ENCODE results near the gene CHST5. TPM values are rescaled to one million over a fixed set of nuclear protein-coding genes. Genes with fewer than 3 reads are reported as not detected.
A peak's percentile ranks its signal among the peaks of the same experiment; 100 is the strongest.
"Not testable (repeated sequence)": the region's sequence is repeated elsewhere in the genome, so short reads cannot be mapped to it uniquely, and the experiment has no call there.

The CHST5 gene
- total RNA-seq, 1 donor from 2014 or later: 0.49 TPM

DNA sequence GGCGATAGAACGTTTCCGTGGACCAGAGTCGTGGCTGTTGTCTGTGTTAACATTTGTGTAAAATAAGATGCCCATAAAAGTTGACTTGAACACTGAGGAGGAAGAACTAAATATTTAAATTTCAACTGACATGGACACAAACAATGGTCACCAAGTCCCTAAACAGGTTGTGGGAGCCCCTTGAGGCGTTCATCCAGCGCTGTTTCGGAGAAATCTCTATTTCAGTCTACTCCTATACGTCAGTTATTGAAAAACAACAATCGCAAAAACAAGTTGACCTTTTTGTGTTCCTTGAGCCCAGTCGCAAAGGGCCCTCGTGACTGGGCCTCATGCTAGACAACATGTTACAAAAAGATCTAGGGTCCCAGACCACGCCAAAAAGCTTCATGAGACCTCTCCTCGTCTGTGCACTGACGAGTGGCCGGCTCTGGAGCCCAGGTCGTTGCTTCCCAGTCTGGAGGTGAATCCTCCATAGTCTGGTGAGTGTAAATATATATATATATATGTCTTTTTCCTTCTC lies 20.6 kb upstream of the CHST5 start:
- Mint-ChIP-seq H3K36me3 (no peaks in the 10 kb centered on the region), H3K4me1 (peaks cover 31% of the 10 kb centered on the region), H3K27ac (peak overlapping the region; percentile 93), H3K27me3 (ENCODE audit: low read depth) (no peaks in the 10 kb centered on the region), H3K4me3 (peak overlapping the region; percentile 96), H3K9me3 (no peaks in the 10 kb centered on the region)
- no peak for DNase-seq (ENCODE audit: low spot score in 2 of 2, unreplicated experiment in 2 of 2)
- TF ChIP-seq, protein P1, sequence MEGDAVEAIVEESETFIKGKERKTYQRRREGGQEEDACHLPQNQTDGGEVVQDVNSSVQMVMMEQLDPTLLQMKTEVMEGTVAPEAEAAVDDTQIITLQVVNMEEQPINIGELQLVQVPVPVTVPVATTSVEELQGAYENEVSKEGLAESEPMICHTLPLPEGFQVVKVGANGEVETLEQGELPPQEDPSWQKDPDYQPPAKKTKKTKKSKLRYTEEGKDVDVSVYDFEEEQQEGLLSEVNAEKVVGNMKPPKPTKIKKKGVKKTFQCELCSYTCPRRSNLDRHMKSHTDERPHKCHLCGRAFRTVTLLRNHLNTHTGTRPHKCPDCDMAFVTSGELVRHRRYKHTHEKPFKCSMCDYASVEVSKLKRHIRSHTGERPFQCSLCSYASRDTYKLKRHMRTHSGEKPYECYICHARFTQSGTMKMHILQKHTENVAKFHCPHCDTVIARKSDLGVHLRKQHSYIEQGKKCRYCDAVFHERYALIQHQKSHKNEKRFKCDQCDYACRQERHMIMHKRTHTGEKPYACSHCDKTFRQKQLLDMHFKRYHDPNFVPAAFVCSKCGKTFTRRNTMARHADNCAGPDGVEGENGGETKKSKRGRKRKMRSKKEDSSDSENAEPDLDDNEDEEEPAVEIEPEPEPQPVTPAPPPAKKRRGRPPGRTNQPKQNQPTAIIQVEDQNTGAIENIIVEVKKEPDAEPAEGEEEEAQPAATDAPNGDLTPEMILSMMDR (IDR thresholded peaks at IDR 0.05; ENCODE audit: unreplicated experiment): no peak

DNA sequence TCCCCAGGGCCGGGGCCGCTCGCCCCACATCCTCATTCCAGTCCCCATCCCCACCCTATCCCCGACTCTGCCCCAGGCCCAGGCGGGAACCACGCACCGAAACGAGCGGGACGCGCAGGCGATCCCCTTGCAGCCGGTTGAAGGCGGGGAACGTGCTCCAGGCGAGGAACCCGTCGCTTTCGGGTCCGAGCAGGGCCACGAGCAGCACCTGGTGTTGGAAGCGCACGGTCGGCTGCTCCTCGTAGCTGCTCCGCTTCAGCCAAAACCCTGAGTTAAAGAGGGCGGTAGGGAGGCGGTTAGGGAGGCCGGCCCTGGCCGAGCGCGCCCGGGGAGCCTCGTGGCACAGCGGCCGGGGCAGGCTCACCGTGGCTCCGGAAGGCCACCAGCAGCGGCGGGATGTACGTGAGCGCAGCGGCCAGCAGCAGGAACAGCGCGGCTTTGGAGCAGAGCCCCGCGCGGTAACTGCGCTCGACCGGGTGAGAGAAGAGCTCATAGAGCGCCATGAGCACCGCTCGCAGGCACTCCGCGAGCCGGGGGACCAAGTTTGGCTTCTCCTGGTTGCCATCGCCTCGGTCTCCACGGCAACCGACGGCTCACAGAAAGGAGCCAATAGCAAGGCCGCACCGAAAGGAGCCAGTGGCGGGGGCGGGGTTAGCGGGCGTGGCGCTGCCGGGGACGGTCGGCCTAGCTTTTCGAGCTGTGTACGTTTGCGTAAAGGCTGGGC lies 20.0 kb upstream of the CHST5 start, which contains the start of gene TMEM231:
TMEM231 (minus strand) TSS at position 546 of the 724 bp plus-strand sequence; CDS start at position 503, 43 bp downstream.
- DNase-seq (ENCODE audit: low spot score in 2 of 2, unreplicated experiment in 2 of 2): peak; percentile 91 to 95
- H3K4me3 Mint-ChIP-seq: peak within 1 kb of the TSS; percentile 96

DNA sequence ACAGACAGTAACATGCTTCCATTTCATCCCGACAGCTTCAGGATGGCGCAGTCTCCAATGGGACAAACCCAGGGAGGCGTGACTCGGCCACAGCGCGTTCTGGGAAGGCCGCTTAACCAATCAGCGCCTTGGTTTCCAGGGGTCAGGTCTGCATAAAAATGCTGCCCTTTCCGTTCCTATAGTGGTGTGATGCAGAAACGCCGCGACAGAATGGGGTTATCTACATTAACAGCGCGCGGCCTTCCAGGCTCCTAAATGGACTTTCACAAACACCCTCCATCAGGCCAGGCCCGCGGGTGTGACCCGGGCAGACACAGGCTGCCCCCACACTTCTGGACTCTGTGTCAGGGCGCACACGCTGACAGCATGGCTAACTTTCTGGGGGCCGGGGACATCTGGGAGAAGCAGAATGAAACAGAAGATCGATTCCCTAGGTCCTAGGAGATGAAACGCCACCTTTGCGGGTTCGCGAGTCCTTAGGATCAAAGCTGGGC lies 19.4 kb upstream of the CHST5 start:
- peak; percentile 42 to 56 for DNase-seq (ENCODE audit: low spot score in 2 of 2, unreplicated experiment in 2 of 2)
- peaks cover 31% of the 10 kb centered on the region for H3K4me1 Mint-ChIP-seq
- H3K27ac Mint-ChIP-seq: peak overlapping the region; percentile 96
- H3K9me3 Mint-ChIP-seq: no peaks in the 10 kb centered on the region
- peak overlapping the region; percentile 96 for H3K4me3 Mint-ChIP-seq
- no peaks in the 10 kb centered on the region for H3K27me3 Mint-ChIP-seq (ENCODE audit: low read depth)
- TF ChIP-seq, protein P1 (IDR thresholded peaks at IDR 0.05; ENCODE audit: unreplicated experiment): no peak
- no peaks in the 10 kb centered on the region for H3K36me3 Mint-ChIP-seq

More for the DNA sequence above, 20.0 kb upstream of the CHST5 start, which contains the start of gene TMEM231:
- no peaks in the 10 kb centered on the region for H3K36me3 Mint-ChIP-seq
- TF ChIP-seq, protein P1 (IDR thresholded peaks at IDR 0.05; ENCODE audit: unreplicated experiment): no peak
- H3K9me3 Mint-ChIP-seq: no peaks in the 10 kb centered on the region
- peak within 1 kb of the TSS; percentile 96 for H3K27ac Mint-ChIP-seq
- H3K27me3 Mint-ChIP-seq (ENCODE audit: low read depth): no peaks in the 10 kb centered on the region
- H3K4me1 Mint-ChIP-seq: peaks cover 31% of the 10 kb centered on the region

DNA sequence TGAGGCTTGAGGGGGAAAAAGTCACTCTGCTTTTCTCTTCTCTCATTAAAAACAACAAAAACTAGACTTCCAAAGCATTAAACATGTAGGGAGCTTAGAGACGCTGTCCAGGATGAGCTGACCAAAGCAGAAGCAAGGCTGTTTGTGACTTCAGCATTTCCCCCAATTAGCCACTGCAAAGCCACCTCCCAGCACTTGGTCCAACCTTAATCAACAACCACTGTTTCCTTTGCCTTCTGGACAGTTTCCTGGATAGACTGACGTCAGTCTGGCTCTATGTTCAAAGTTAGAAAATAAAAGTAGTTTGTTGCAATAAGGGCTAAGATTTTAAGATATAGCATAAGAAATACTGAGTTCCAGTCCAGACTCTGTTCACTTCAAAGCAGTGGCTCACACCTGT lies 17.0 kb upstream of the CHST5 start:
- no peak for DNase-seq (ENCODE audit: low spot score in 2 of 2, unreplicated experiment in 2 of 2)
- no peak overlapping the region for H3K27ac Mint-ChIP-seq
- H3K9me3 Mint-ChIP-seq: no peaks in the 10 kb centered on the region
- peaks cover 13% of the 10 kb centered on the region for H3K4me1 Mint-ChIP-seq
- TF ChIP-seq, protein P1 (IDR thresholded peaks at IDR 0.05; ENCODE audit: unreplicated experiment): no peak
- H3K36me3 Mint-ChIP-seq: no peaks in the 10 kb centered on the region
- no peak overlapping the region for H3K4me3 Mint-ChIP-seq
- H3K27me3 Mint-ChIP-seq (ENCODE audit: low read depth): no peaks in the 10 kb centered on the region

DNA sequence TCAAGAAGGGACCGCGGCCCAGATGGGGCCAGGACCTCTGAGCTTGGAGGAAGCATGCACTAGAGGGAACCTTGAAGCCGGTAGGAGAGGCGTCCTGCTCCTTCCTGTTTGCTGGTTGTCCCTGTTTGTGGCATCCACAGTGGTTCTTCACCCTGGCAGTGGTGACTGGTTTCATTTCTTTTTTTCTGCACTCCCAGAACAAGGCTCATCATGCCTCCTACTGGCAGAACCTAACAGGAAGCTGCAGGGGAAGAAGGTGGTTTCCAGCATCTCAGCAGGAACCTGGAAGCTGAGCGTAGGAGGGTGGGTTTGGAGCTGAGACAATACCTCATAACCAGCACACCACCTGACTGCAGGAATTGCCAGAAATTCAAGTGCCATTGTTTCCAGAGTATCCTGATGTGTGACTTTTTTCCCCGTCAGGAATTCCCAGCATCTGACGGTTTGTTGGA lies 14.3 kb upstream of the CHST5 start:
- TF ChIP-seq, protein P1 (IDR thresholded peaks at IDR 0.05; ENCODE audit: unreplicated experiment): no peak
- Mint-ChIP-seq H3K9me3 (no peaks in the 10 kb centered on the region), H3K4me3 (no peak overlapping the region), H3K27me3 (ENCODE audit: low read depth) (no peaks in the 10 kb centered on the region), H3K4me1 (peaks cover 6% of the 10 kb centered on the region), H3K27ac (no peak overlapping the region), H3K36me3 (no peaks in the 10 kb centered on the region)
- no peak for DNase-seq (ENCODE audit: low spot score in 2 of 2, unreplicated experiment in 2 of 2)

DNA sequence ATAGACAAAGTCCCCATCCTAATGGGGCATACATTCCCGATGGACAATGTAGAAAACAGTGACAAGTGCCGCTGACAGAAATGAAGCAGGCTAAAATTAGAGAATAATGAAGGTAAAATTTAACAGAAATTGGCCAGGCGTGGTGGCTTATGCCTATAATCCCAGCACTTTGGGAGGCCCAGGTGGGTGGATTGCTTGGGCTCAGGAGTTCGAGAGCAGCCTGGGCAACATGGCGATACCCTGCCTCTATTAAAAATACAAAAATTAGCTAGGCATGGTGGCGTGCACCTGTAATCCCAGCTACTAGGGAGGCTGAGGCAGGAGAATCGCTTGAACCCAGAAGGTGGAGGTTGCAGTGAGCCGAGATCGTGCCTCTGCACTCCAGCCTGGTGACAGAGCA lies 12.5 kb upstream of the CHST5 start:
- not testable (repeated sequence) for DNase-seq (ENCODE audit: low spot score in 2 of 2, unreplicated experiment in 2 of 2); H3K27me3 Mint-ChIP-seq (ENCODE audit: low read depth); H3K4me1 Mint-ChIP-seq; H3K4me3 Mint-ChIP-seq; H3K9me3 Mint-ChIP-seq; H3K27ac Mint-ChIP-seq; H3K36me3 Mint-ChIP-seq
